GM04504 (cell line): ENCODE data around the gene PPP6R3.
A peak's percentile ranks its signal among the peaks of the same experiment; 100 is the strongest.
"Not testable (repeated sequence)": the region's sequence is repeated elsewhere in the genome, so short reads cannot be mapped to it uniquely, and the experiment has no call there.

Experiments
- DNase-seq: peaks from one replicate; pipeline ENCODE4 v3.0.0-alpha.2; 2012; ENCODE audit warnings: low read depth

PPP6R3 gene

GRCh38 chr11:68601147-68601546, 140.6 kb downstream of the PPP6R3 start:
- no peak for DNase-seq

GRCh38 chr11:68609761-68610160, 149.2 kb downstream of the PPP6R3 start:
- DNase-seq = no peak

- DNase-seq = no peak
Observed at GRCh38 chr11:68610452-68611116, 150.0 kb downstream of the PPP6R3 start.

GRCh38 chr11:68615657-68616056, 155.1 kb downstream of the PPP6R3 start:
- DNase-seq = no peak

- DNase-seq = no peak
Observed at GRCh38 chr11:68617925-68618809, 157.6 kb downstream of the PPP6R3 start.

GRCh38 chr11:68621826-68622225, 161.3 kb downstream of the PPP6R3 start:
- no peak for DNase-seq

GRCh38 chr11:68623706-68624105, 163.2 kb downstream of the PPP6R3 start:
- not testable (repeated sequence) for DNase-seq

- DNase-seq = not testable (repeated sequence)
Observed at GRCh38 chr11:68625069-68625468, 164.5 kb downstream of the PPP6R3 start.

- DNase-seq = not testable (repeated sequence)
Observed at GRCh38 chr11:68626236-68626635, 165.7 kb downstream of the PPP6R3 start.

- not testable (repeated sequence) for DNase-seq
Observed at GRCh38 chr11:68628837-68629236, 168.3 kb downstream of the PPP6R3 start.

- not testable (repeated sequence) for DNase-seq
Observed at GRCh38 chr11:68632375-68632774, 171.8 kb downstream of the PPP6R3 start.

- peak; percentile 8 for DNase-seq
Observed at GRCh38 chr11:68632802-68633201, 172.2 kb downstream of the PPP6R3 start.

GRCh38 chr11:68634606-68635005, 174.1 kb downstream of the PPP6R3 start:
- DNase-seq = not testable (repeated sequence)

GRCh38 chr11:68635172-68635571, 174.6 kb downstream of the PPP6R3 start:
- DNase-seq = not testable (repeated sequence)

GRCh38 chr11:68635883-68636282, 175.3 kb downstream of the PPP6R3 start:
- peak; percentile 9 for DNase-seq

- DNase-seq = not testable (repeated sequence)
Observed at GRCh38 chr11:68639322-68639721, 178.8 kb downstream of the PPP6R3 start.

GRCh38 chr11:68641880-68642279, 181.3 kb downstream of the PPP6R3 start:
- DNase-seq = no peak

GRCh38 chr11:68643585-68643984, 183.0 kb downstream of the PPP6R3 start:
- no peak for DNase-seq

- no peak for DNase-seq
Observed at GRCh38 chr11:68646832-68647231, 186.3 kb downstream of the PPP6R3 start.

- DNase-seq = no peak
Observed at GRCh38 chr11:68649851-68650555, 189.5 kb downstream of the PPP6R3 start.

- DNase-seq = no peak
Observed at GRCh38 chr11:68650801-68651200, 190.2 kb downstream of the PPP6R3 start.

GRCh38 chr11:68651208-68651984, 190.8 kb downstream of the PPP6R3 start:
- DNase-seq = no peak
